Peyer's patch (tissue), 4 donors: ENCODE data around the gene TMEM45B.

Experiments used
- CTCF ChIP-seq, 6 experiments: fragments of 450-650 bp in 4 of 6; fragments of 200-600 bp in 2 of 6; sonication (generic) in 1 of 6; IDR thresholded peaks; one replicate each; pipeline ENCODE4 v1.5.1; 2017 to 2019; ENCODE audit warnings: antibody characterized with exemption in 6 of 6, mild to moderate bottlenecking in 3 of 6, moderate library complexity in 1 of 6
- POLR2A ChIP-seq, 2 donors: fragments of 450-650 bp; IDR thresholded peaks; one replicate each; pipeline ENCODE4 v1.5.1; 2017; ENCODE audit warnings: antibody characterized with exemption in 2 of 2, mild to moderate bottlenecking in 2 of 2, moderate library complexity in 2 of 2

- TF ChIP-seq CTCF (IDR thresholded peaks at IDR 0.05) (no peak), POLR2A (IDR thresholded peaks at IDR 0.05) (no peak)
Measured at GRCh38 chr11:129788278-129788677, 27.4 kb upstream of the TMEM45B start.
